ENCODE measurements around the gene NELL1.

Gene NELL1

GRCh38 chr11:20715464-20715863 lies 46.1 kb downstream of the NELL1 start:
- H3K4me3 ChIP-seq (ENCODE audit: control insufficient read depth, low read depth, low read length) = no peak overlapping the region
- no peak for TF ChIP-seq CTCF (IDR thresholded peaks at IDR 0.05; ENCODE audit: control insufficient read depth, insufficient read depth, low read depth, low read length, missing control alignments)

GRCh38 chr11:20715931-20716330 lies 46.5 kb downstream of the NELL1 start:
- no peak for TF ChIP-seq CTCF (IDR thresholded peaks at IDR 0.05; ENCODE audit: control insufficient read depth, insufficient read depth, low read depth, low read length, missing control alignments)
- H3K4me3 ChIP-seq (ENCODE audit: control insufficient read depth, low read depth, low read length) = no peak overlapping the region
- no peak for DNase-seq (ENCODE audit: low read depth)

More at GRCh38 chr11:20715464-20715863, 46.1 kb downstream of the NELL1 start:
- DNase-seq (ENCODE audit: low read depth) = no peak

- H3K4me3 ChIP-seq (ENCODE audit: control insufficient read depth, low read depth, low read length) = no peak overlapping the region
- no peak for DNase-seq (ENCODE audit: low read depth)
Observed at GRCh38 chr11:20719821-20720220, 50.4 kb downstream of the NELL1 start.

GRCh38 chr11:20723366-20723765 lies 54.0 kb downstream of the NELL1 start:
- DNase-seq (ENCODE audit: low read depth) = no peak
- no peak overlapping the region for H3K4me3 ChIP-seq (ENCODE audit: control insufficient read depth, low read depth, low read length)
- no peak for TF ChIP-seq CTCF (IDR thresholded peaks at IDR 0.05; ENCODE audit: control insufficient read depth, insufficient read depth, low read depth, low read length, missing control alignments)

More at GRCh38 chr11:20719821-20720220, 50.4 kb downstream of the NELL1 start:
- TF ChIP-seq CTCF (IDR thresholded peaks at IDR 0.05; ENCODE audit: control insufficient read depth, insufficient read depth, low read depth, low read length, missing control alignments) = no peak

GRCh38 chr11:20729597-20730105 lies 60.3 kb downstream of the NELL1 start:
- no peak overlapping the region for H3K4me3 ChIP-seq (ENCODE audit: control insufficient read depth, low read depth, low read length)
- no peak for TF ChIP-seq CTCF (IDR thresholded peaks at IDR 0.05; ENCODE audit: control insufficient read depth, insufficient read depth, low read depth, low read length, missing control alignments)
- no peak for DNase-seq (ENCODE audit: low read depth)

- no peak for TF ChIP-seq CTCF (IDR thresholded peaks at IDR 0.05; ENCODE audit: control insufficient read depth, insufficient read depth, low read depth, low read length, missing control alignments)
- no peak overlapping the region for H3K4me3 ChIP-seq (ENCODE audit: control insufficient read depth, low read depth, low read length)
- no peak for DNase-seq (ENCODE audit: low read depth)
Observed at GRCh38 chr11:20731676-20732215, 62.4 kb downstream of the NELL1 start.
